ENCODE data around the gene PARVB. TPM values are rescaled to one million over a fixed set of nuclear protein-coding genes. Genes with fewer than 3 reads are reported as not detected.

Gene PARVB
- total and polyA plus RNA-seq, 10 of the 15 experiments (the other 5 are each of a cell fraction or from before 2014, with no cell fraction given): 5.2 to 264 (median 76.0) TPM

DNA sequence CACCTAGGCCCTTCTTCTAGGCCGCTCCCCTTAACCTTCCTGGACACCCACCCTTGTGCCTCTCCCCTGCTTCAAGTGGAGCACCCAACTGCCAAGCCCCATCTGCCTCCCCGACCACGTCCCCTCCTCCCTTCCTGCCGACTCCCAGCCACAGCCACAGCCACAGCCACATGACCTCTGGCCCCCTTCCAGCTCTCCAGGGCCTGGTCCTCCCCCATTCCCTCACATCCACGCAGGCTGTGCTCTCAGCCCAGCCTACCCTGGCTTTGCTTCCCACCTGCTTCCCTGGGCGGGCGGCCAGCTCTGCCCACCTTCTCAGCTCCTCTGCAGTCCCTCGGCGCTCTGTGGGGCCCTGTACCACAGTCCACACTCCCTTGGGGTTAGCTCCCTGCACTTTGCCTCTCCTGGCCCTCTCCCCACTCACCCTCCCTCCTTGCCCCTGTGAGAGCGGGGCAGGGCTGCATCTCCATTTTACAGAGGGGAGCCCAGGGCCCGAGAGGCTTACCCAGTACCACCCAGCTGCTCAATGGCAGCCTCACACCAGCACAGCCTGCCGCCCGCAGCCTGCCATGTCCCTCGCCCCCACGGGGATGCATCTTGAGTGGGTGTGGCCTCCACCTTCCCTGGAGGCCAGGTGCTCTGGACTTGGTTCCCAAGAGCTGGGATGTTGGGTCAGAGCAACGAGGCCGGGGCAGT lies 176.9 kb downstream of the PARVB start (continued):
- TF ChIP-seq PRDM15 (CRISPR knock-in tag; IDR thresholded peaks at IDR 0.05) (no peak), RUNX3 (IDR thresholded peaks at IDR 0.05; ENCODE audit: low read length) (no peak), USF1 (IDR thresholded peaks at IDR 0.05; ENCODE audit: borderline replicate concordance, extremely low read length, insufficient read depth, low read depth, low read length) (no peak), SMARCA5 (IDR thresholded peaks at IDR 0.05) (no peak)

GRCh38 chr22:44201665-44202064 lies 177.6 kb downstream of the PARVB start:
- ATAC-seq: no peak
- Histone ChIP-seq H3K4me2 (ENCODE audit: control insufficient read depth, insufficient read depth) (no peak overlapping the region), H3K9ac (ENCODE audit: control insufficient read depth, insufficient read depth, low read length) (no peak overlapping the region), H2AFZ (ENCODE audit: control insufficient read depth, low read depth, low read length) (no peak overlapping the region), H4K20me1 (ENCODE audit: control insufficient read depth, insufficient read depth) (no peaks in the 10 kb centered on the region), H3K4me1 (ENCODE audit: control insufficient read depth, insufficient read depth, low read length) (peaks cover 9% of the 10 kb centered on the region), H3K27ac (ENCODE audit: control insufficient read depth, insufficient read depth) (no peak overlapping the region), H3K4me3 (no peak overlapping the region), H3K27me3 (replicated peaks in 1 of 2; ENCODE audit: control insufficient read depth in 2 of 2, insufficient read depth in 2 of 2, low read length in 1 of 2) (no peaks in the 10 kb centered on the region), H3K79me2 (ENCODE audit: control insufficient read depth, insufficient read depth, low read length) (no peaks in the 10 kb centered on the region), H3K9me3 (replicated peaks; ENCODE audit: control insufficient read depth, insufficient read depth, low read length) (no peaks in the 10 kb centered on the region), H3K36me3 (ENCODE audit: control insufficient read depth in 2 of 2, insufficient read depth in 2 of 2, low read length in 1 of 2) (0 out of 4 replicates have a peak, but pooled peaks cover 0 to 2% of the 10 kb centered on the region in 2 experiments)
- in situ Hi-C loops (cut with MboI) (no loop called here), intact Hi-C loops (cut with micrococcal nuclease; ENCODE audit: unreplicated experiment) (no loop called here)
- DNase-seq (ENCODE audit: low read depth, low spot score): no peak
- ChIA-PET POLR2A (no interaction called here), CTCF (no interaction called here), RAD21 (ENCODE audit: unreplicated experiment) (no interaction called here), SMC1A (ENCODE audit: uncharacterized antibody, unreplicated experiment) (no interaction called here)
- 91% methylated on average over 12 of the region's 12 CpGs for WGBS (ENCODE audit: insufficient coverage, insufficient replicate concordance, low lambda C conversion rate, missing lambda C conversion rate)
- no peak for FAIRE-seq
- BruUV-seq (replicated peaks): no TSS peak
- TF ChIP-seq HCFC1 (IDR thresholded peaks at IDR 0.05; ENCODE audit: low read length) (no peak), MTA2 (IDR thresholded peaks at IDR 0.05; ENCODE audit: low read depth) (no peak), MYC (IDR thresholded peaks at IDR 0.05; ENCODE audit: insufficient read depth, insufficient read length, insufficient replicate concordance, low read length, severe bottlenecking) (no peak), POU2F2 (IDR thresholded peaks at IDR 0.05; ENCODE audit: borderline replicate concordance, low read depth, low read length) (no peak), ZNF217 (IDR thresholded peaks at IDR 0.05) (no peak), SKIL (IDR thresholded peaks at IDR 0.05; ENCODE audit: low read depth, poor library complexity, severe bottlenecking) (no peak), GATAD2B (conservative IDR thresholded peaks at IDR 0.05; ENCODE audit: low read depth) (no peak)

Measured in GM12878 (cell line).